Thyroid gland (tissue), 4 donors: ENCODE measurements around the gene MTCH1.

Experiments
- CTCF ChIP-seq, 6 experiments: fragments of 200-600 bp in 3 of 6; fragments of 450-650 bp in 3 of 6; sonication (generic) in 3 of 6; IDR thresholded peaks; one replicate each; pipeline ENCODE4 v1.5.1; 2016 to 2019; ENCODE audit warnings: antibody characterized with exemption in 6 of 6, mild to moderate bottlenecking in 2 of 6, inconsistent platforms in 1 of 6, moderate library complexity in 1 of 6
- POLR2A ChIP-seq, 2 donors: fragments of 450-650 bp; IDR thresholded peaks; one replicate each; pipeline ENCODE4 v1.6.1; 2017; ENCODE audit warnings: antibody characterized with exemption in 2 of 2, mild to moderate bottlenecking in 2 of 2, moderate library complexity in 1 of 2

- TF ChIP-seq CTCF (IDR thresholded peaks at IDR 0.05): no peak
- no peak for TF ChIP-seq POLR2A (IDR thresholded peaks at IDR 0.05)
These were observed 7.3 kb downstream of the MTCH1 start for GRCh38 chr6:36978421-36979346.
